HEK293 (cell line): Measurements from ENCODE around the gene KLHDC9.

ENCODE experiments used
- BCL11A ChIP-seq: fragments of 450-650 bp; formaldehyde crosslinking; IDR thresholded peaks from 2 replicates; pipeline ENCODE4 v1.5.1; 2016; ENCODE audit warnings: low read depth, missing biosample characterization, missing genetic modification characterization
- CTCF ChIP-seq: fragments of 450-650 bp; formaldehyde crosslinking; IDR thresholded peaks from 2 replicates; pipeline ENCODE4 v1.5.1; 2016; ENCODE audit warnings: missing biosample characterization, missing genetic modification characterization
- GLI4 ChIP-seq: fragments of 450-650 bp; formaldehyde crosslinking; IDR thresholded peaks from 2 replicates; pipeline ENCODE4 v1.5.1; 2016; ENCODE audit warnings: missing biosample characterization, missing genetic modification characterization
- PBX3 ChIP-seq: sonication (generic); formaldehyde crosslinking; IDR thresholded peaks from 2 replicates; pipeline ENCODE4 v1.8.1; 2022; ENCODE audit warnings: mild to moderate bottlenecking, moderate library complexity, missing genetic modification reagents
- REST ChIP-seq: fragments of 450-650 bp; formaldehyde crosslinking; IDR thresholded peaks from 2 replicates; pipeline ENCODE4 v1.5.1; 2016; ENCODE audit warnings: missing biosample characterization, missing genetic modification characterization
- ZBTB1 ChIP-seq: fragments of 450-650 bp; formaldehyde crosslinking; IDR thresholded peaks from 2 replicates; pipeline ENCODE4 v1.5.1; 2016; ENCODE audit warnings: missing biosample characterization, missing genetic modification characterization
- ZNF121 ChIP-seq: fragments of 450-650 bp; formaldehyde crosslinking; IDR thresholded peaks from 2 replicates; pipeline ENCODE4 v1.5.1; 2016; ENCODE audit warnings: missing biosample characterization, missing genetic modification characterization
- ZNF157 ChIP-seq: fragments of 450-650 bp; formaldehyde crosslinking; IDR thresholded peaks from 2 replicates; pipeline ENCODE4 v1.5.1; 2016; ENCODE audit warnings: missing biosample characterization, missing genetic modification characterization
- ZNF280C ChIP-seq: fragments of 450-650 bp; formaldehyde crosslinking; IDR thresholded peaks from 2 replicates; pipeline ENCODE4 v1.5.1; 2016; ENCODE audit warnings: missing biosample characterization, missing genetic modification characterization
- ZNF302 ChIP-seq: fragments of 450-650 bp; formaldehyde crosslinking; IDR thresholded peaks from 2 replicates; pipeline ENCODE4 v1.5.1; 2016; ENCODE audit warnings: missing biosample characterization, missing genetic modification characterization, low read depth
- ZNF404 ChIP-seq: fragments of 450-650 bp; formaldehyde crosslinking; IDR thresholded peaks from 2 replicates; pipeline ENCODE4 v1.5.1; 2017; ENCODE audit warnings: missing biosample characterization, missing genetic modification characterization
- ZNF777 ChIP-seq: fragments of 450-650 bp; formaldehyde crosslinking; IDR thresholded peaks from 2 replicates; pipeline ENCODE4 v1.5.1; 2017; ENCODE audit warnings: missing biosample characterization, missing genetic modification characterization, borderline replicate concordance
- TF ChIP-seq, protein P1 (sequence below): fragments of 450-650 bp; formaldehyde crosslinking; IDR thresholded peaks from 2 replicates; pipeline ENCODE4 v1.5.1; 2016; ENCODE audit warnings: missing biosample characterization, missing genetic modification characterization, low read depth
- TF ChIP-seq, protein P2 (sequence below): fragments of 450-650 bp; formaldehyde crosslinking; conservative IDR thresholded peaks from 2 replicates; pipeline ENCODE4 v1.5.1; 2016; ENCODE audit warnings: low read depth, missing biosample characterization, missing genetic modification characterization

DNA sequence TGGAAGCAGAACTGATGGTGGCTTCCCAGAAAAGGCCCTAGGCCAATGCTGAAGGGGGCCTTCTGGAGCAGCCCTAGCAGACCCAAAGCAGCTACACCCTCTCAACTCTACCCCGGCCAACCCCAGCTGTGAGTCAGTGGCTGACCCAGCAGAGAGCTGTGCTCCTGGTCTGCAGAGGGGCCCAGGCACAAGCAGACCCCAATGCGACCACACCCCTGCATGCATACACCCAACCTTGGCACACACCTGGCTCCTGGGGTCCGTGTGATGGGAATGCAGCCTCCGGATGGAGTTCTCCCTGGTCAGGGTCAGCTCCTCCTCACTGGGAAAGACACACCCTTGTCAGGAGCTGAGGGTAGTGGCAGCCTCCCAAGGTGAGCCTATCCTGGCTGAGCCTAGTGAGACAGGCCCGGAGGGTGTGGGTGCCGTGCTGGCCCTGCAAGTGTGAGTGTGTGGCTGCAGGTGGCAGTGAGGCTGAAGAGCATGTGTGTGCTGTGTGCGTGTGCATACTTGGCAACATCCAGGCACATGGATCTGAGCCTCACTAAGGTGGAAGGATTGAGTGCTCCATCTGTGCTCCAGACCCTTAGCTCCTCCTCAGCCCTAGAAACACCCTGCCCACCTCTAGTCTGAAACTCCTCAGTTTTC, 24.6 kb upstream of the KLHDC9 start:
- TF ChIP-seq CTCF (tag by site-specific recombination) (peak; percentile 63), PBX3 (no peak), REST (no peak), ZBTB1 (tag by site-specific recombination) (no peak), ZNF121 (tag by site-specific recombination) (no peak), ZNF302 (no peak), BCL11A (tag by site-specific recombination) (no peak), ZNF280C (no peak), GLI4 (tag by site-specific recombination) (no peak), ZNF777 (tag by site-specific recombination) (no peak), ZNF157 (tag by site-specific recombination) (no peak), ZNF404 (tag by site-specific recombination) (no peak)
- TF ChIP-seq, protein P1, sequence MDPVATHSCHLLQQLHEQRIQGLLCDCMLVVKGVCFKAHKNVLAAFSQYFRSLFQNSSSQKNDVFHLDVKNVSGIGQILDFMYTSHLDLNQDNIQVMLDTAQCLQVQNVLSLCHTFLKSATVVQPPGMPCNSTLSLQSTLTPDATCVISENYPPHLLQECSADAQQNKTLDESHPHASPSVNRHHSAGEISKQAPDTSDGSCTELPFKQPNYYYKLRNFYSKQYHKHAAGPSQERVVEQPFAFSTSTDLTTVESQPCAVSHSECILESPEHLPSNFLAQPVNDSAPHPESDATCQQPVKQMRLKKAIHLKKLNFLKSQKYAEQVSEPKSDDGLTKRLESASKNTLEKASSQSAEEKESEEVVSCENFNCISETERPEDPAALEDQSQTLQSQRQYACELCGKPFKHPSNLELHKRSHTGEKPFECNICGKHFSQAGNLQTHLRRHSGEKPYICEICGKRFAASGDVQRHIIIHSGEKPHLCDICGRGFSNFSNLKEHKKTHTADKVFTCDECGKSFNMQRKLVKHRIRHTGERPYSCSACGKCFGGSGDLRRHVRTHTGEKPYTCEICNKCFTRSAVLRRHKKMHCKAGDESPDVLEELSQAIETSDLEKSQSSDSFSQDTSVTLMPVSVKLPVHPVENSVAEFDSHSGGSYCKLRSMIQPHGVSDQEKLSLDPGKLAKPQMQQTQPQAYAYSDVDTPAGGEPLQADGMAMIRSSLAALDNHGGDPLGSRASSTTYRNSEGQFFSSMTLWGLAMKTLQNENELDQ (tag by site-specific recombination): no peak
- TF ChIP-seq, protein P2, sequence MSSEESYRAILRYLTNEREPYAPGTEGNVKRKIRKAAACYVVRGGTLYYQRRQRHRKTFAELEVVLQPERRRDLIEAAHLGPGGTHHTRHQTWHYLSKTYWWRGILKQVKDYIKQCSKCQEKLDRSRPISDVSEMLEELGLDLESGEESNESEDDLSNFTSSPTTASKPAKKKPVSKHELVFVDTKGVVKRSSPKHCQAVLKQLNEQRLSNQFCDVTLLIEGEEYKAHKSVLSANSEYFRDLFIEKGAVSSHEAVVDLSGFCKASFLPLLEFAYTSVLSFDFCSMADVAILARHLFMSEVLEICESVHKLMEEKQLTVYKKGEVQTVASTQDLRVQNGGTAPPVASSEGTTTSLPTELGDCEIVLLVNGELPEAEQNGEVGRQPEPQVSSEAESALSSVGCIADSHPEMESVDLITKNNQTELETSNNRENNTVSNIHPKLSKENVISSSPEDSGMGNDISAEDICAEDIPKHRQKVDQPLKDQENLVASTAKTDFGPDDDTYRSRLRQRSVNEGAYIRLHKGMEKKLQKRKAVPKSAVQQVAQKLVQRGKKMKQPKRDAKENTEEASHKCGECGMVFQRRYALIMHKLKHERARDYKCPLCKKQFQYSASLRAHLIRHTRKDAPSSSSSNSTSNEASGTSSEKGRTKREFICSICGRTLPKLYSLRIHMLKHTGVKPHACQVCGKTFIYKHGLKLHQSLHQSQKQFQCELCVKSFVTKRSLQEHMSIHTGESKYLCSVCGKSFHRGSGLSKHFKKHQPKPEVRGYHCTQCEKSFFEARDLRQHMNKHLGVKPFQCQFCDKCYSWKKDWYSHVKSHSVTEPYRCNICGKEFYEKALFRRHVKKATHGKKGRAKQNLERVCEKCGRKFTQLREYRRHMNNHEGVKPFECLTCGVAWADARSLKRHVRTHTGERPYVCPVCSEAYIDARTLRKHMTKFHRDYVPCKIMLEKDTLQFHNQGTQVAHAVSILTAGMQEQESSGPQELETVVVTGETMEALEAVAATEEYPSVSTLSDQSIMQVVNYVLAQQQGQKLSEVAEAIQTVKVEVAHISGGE (tag by site-specific recombination): no peak
